HepG2 (cell line): ENCODE data around the gene POLR1H. TPM values are rescaled to one million over a fixed set of nuclear protein-coding genes. Genes with fewer than 3 reads are reported as not detected.

ENCODE experiments used
- FOXO1 ChIP-seq: sonication (generic); formaldehyde crosslinking; IDR thresholded peaks from 2 replicates; pipeline ENCODE4 v1.4.0; 2020; ENCODE audit warnings: missing genetic modification reagents
- HOXD1 ChIP-seq: sonication (generic); formaldehyde crosslinking; IDR thresholded peaks from 2 replicates; pipeline ENCODE4 v1.5.0; 2020; ENCODE audit warnings: missing genetic modification reagents
- SOX6 ChIP-seq, 2 experiments: fragments of 450-650 bp in 1 of 2; sonication (generic) in 1 of 2; formaldehyde crosslinking in 1 of 2; IDR thresholded peaks; 2 replicates each; pipeline versions ENCODE4 v1.4.0 to v1.6.1; 2017 to 2020; ENCODE audit warnings: antibody characterized with exemption in 1 of 2, mild to moderate bottlenecking in 1 of 2, missing genetic modification reagents in 1 of 2
- SRY ChIP-seq: sonication (generic); formaldehyde crosslinking; IDR thresholded peaks from 2 replicates; pipeline ENCODE4 v1.8.0; 2022; ENCODE audit warnings: mild to moderate bottlenecking, missing genetic modification reagents
- TOPORS ChIP-seq: sonication (generic); formaldehyde crosslinking; IDR thresholded peaks from 2 replicates; pipeline ENCODE4 v1.8.0; 2023; ENCODE audit warnings: mild to moderate bottlenecking, missing genetic modification reagents
- ZNF264 ChIP-seq: sonication (generic); formaldehyde crosslinking; IDR thresholded peaks from 2 replicates; pipeline ENCODE4 v1.4.0; 2020; ENCODE audit warnings: missing genetic modification reagents
- ZNF446 ChIP-seq: sonication (generic); formaldehyde crosslinking; IDR thresholded peaks from 2 replicates; pipeline ENCODE4 v1.5.0; 2020; ENCODE audit warnings: mild to moderate bottlenecking, missing genetic modification reagents
- polyA plus RNA-seq, 8 experiments: library from polyadenylated mRNA; depleted of rRNA in 3 of 8; stranded (reverse) in 7 of 8; unstranded in 1 of 8; fragments of >200 nt; fragmentation: Illumina TruSeq in 4 of 8; extraction: Trizol in 4 of 8; gene quantifications; 2 replicates each; pipeline versions ENCODE4 v1.2.1 to v1.2.3, GENCODE V29; 2011 to 2016; ENCODE audit warnings: low read depth in 4 of 8, missing spikeins in 1 of 8, mixed read lengths in 1 of 8; ENCODE audit not compliant: insufficient read depth in 1 of 8
- total RNA-seq, 5 experiments: library from RNA; depleted of rRNA; stranded (reverse); fragments of >200 nt; fragmentation: Illumina TruSeq; extraction: Trizol; gene quantifications; 2 replicates each; pipeline ENCODE4 v1.2.3, GENCODE V29; 2016; ENCODE audit warnings: low read depth in 1 of 5
- TF ChIP-seq, protein P1 (sequence below): sonication (generic); formaldehyde crosslinking; IDR thresholded peaks from 2 replicates; pipeline ENCODE4 v1.5.0; 2020; ENCODE audit warnings: mild to moderate bottlenecking, missing genetic modification reagents
- TF ChIP-seq, protein P2 (sequence below): sonication (generic); formaldehyde crosslinking; IDR thresholded peaks from 2 replicates; pipeline ENCODE4 v1.4.0; 2020; ENCODE audit warnings: missing genetic modification reagents
- TF ChIP-seq, protein P3 (sequence below): sonication (generic); formaldehyde crosslinking; IDR thresholded peaks from 2 replicates; pipeline ENCODE4 v1.8.0; 2022; ENCODE audit warnings: mild to moderate bottlenecking, missing genetic modification reagents
- TF ChIP-seq, protein P4 (sequence below): sonication (generic); formaldehyde crosslinking; IDR thresholded peaks from 2 replicates; pipeline ENCODE4 v1.4.0; 2020; ENCODE audit warnings: low read depth, missing genetic modification reagents

The POLR1H gene
- total and polyA plus RNA-seq, 2 of the 13 experiments (the other 11 are each of a cell fraction or from before 2014, with no cell fraction given), result 61.4 to 79.8 TPM

DNA sequence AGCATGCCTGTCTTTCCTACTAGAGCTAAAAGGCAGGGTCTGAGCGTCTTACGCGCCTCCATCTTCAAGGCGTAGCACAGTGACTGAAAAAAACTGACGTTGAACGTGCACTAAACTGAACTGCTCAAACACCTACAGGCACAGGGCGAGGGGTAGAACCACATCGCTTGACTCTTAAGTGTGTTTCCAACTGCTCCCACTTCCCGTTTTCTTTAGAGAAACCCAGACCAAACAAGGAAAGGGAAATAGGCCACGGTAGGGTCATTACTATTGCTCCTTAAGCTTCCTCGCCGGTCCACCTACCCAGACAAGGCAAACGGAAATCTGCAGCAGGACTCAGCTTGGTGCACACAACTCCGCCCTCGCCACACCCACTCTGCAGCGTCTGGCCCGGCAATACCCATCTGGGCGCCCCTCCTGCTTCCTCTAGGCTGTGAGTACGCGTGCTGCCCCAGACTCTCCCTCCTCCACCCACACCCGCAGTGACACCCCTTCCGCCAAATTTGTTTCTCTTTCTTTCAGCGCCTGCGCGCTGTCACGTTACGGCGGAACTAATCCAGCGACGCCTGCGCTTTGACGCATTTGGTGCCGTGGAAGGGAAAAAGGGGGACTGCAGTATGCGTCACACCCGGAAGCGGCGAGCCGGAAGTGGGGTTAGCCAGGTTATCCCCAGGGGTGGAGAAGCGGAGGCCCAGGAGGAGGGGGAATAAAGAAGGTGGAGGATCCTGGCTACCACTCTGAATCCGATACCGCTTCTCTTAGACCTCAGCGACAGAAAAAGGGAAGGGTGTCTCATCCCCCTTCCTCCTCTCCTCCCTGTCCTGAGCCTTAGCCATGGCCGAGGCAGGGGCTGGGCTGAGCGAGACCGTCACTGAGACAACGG lies 5.8 kb downstream of the POLR1H start, which contains the start of gene PPP1R11 (continued):
- TF ChIP-seq, protein P1, sequence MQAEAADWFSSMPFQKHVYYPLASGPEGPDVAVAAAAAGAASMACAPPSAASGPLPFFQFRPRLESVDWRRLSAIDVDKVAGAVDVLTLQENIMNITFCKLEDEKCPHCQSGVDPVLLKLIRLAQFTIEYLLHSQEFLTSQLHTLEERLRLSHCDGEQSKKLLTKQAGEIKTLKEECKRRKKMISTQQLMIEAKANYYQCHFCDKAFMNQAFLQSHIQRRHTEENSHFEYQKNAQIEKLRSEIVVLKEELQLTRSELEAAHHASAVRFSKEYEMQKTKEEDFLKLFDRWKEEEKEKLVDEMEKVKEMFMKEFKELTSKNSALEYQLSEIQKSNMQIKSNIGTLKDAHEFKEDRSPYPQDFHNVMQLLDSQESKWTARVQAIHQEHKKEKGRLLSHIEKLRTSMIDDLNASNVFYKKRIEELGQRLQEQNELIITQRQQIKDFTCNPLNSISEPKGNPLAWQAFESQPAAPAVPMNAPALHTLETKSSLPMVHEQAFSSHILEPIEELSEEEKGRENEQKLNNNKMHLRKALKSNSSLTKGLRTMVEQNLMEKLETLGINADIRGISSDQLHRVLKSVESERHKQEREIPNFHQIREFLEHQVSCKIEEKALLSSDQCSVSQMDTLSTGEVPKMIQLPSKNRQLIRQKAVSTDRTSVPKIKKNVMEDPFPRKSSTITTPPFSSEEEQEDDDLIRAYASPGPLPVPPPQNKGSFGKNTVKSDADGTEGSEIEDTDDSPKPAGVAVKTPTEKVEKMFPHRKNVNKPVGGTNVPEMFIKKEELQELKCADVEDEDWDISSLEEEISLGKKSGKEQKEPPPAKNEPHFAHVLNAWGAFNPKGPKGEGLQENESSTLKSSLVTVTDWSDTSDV (CRISPR knock-in tag), result 0 out of 2 replicates have a peak, but pooled peaks have one; percentile 84
- TF ChIP-seq ZNF264 (CRISPR knock-in tag), result peak; percentile 41; the same call in 1 of the 2 replicates
- TF ChIP-seq, protein P2, sequence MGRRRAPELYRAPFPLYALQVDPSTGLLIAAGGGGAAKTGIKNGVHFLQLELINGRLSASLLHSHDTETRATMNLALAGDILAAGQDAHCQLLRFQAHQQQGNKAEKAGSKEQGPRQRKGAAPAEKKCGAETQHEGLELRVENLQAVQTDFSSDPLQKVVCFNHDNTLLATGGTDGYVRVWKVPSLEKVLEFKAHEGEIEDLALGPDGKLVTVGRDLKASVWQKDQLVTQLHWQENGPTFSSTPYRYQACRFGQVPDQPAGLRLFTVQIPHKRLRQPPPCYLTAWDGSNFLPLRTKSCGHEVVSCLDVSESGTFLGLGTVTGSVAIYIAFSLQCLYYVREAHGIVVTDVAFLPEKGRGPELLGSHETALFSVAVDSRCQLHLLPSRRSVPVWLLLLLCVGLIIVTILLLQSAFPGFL (CRISPR knock-in tag), result peak; percentile 12; the same call in 1 of the 2 replicates
- TF ChIP-seq, protein P3, sequence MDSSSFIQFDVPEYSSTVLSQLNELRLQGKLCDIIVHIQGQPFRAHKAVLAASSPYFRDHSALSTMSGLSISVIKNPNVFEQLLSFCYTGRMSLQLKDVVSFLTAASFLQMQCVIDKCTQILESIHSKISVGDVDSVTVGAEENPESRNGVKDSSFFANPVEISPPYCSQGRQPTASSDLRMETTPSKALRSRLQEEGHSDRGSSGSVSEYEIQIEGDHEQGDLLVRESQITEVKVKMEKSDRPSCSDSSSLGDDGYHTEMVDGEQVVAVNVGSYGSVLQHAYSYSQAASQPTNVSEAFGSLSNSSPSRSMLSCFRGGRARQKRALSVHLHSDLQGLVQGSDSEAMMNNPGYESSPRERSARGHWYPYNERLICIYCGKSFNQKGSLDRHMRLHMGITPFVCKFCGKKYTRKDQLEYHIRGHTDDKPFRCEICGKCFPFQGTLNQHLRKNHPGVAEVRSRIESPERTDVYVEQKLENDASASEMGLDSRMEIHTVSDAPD (CRISPR knock-in tag), result peak; percentile 94
- no peak for TF ChIP-seq SOX6 (IDR thresholded peaks at IDR 0.05)
- peak; percentile 75 for TF ChIP-seq SOX6 (CRISPR knock-in tag; IDR thresholded peaks at IDR 0.05)
- TF ChIP-seq, protein P4, sequence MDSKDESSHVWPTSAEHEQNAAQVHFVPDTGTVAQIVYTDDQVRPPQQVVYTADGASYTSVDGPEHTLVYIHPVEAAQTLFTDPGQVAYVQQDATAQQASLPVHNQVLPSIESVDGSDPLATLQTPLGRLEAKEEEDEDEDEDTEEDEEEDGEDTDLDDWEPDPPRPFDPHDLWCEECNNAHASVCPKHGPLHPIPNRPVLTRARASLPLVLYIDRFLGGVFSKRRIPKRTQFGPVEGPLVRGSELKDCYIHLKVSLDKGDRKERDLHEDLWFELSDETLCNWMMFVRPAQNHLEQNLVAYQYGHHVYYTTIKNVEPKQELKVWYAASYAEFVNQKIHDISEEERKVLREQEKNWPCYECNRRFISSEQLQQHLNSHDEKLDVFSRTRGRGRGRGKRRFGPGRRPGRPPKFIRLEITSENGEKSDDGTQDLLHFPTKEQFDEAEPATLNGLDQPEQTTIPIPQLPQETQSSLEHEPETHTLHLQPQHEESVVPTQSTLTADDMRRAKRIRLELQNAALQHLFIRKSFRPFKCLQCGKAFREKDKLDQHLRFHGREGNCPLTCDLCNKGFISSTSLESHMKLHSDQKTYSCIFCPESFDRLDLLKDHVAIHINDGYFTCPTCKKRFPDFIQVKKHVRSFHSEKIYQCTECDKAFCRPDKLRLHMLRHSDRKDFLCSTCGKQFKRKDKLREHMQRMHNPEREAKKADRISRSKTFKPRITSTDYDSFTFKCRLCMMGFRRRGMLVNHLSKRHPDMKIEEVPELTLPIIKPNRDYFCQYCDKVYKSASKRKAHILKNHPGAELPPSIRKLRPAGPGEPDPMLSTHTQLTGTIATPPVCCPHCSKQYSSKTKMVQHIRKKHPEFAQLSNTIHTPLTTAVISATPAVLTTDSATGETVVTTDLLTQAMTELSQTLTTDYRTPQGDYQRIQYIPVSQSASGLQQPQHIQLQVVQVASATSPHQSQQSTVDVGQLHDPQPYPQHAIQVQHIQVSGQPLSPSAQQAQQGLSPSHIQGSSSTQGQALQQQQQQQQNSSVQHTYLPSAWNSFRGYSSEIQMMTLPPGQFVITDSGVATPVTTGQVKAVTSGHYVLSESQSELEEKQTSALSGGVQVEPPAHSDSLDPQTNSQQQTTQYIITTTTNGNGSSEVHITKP, result peak; percentile 95
- peak; percentile 77; the same call in 1 of the 2 replicates for TF ChIP-seq FOXO1
- no peak for TF ChIP-seq ZNF446 (CRISPR knock-in tag)
- peak; percentile 79 for TF ChIP-seq TOPORS (CRISPR knock-in tag)
- TF ChIP-seq SRY, result peak; percentile 37; the same call in 1 of the 2 replicates
- TF ChIP-seq HOXD1 (CRISPR knock-in tag), result 0 out of 2 replicates have a peak, but pooled peaks have one; percentile 61
